Ishikawa (cell line): Measurements from ENCODE around the gene ZCCHC13.

Experiments
- CEBPB ChIP-seq: IDR thresholded peaks from 2 replicates; pipeline ENCODE4 v1.6.1; 2012
- EGR1 ChIP-seq: IDR thresholded peaks from 2 replicates; pipeline ENCODE4 v1.6.1; 2012
- EP300 ChIP-seq: IDR thresholded peaks from 2 replicates; pipeline ENCODE4 v1.6.1; 2012; ENCODE audit warnings: borderline replicate concordance
- FOXM1 ChIP-seq: IDR thresholded peaks from 2 replicates; pipeline ENCODE4 v1.6.1; 2012; ENCODE audit warnings: low read depth, borderline replicate concordance
- NFIC ChIP-seq: IDR thresholded peaks from 2 replicates; pipeline ENCODE4 v1.6.1; 2012
- RAD21 ChIP-seq: IDR thresholded peaks from 2 replicates; pipeline ENCODE4 v1.6.1; 2012; ENCODE audit warnings: low read depth
- REST ChIP-seq: IDR thresholded peaks from 2 replicates; pipeline ENCODE4 v1.6.1; 2012; ENCODE audit warnings: low read depth, mild to moderate bottlenecking
- TAF1 ChIP-seq: IDR thresholded peaks from 2 replicates; pipeline ENCODE4 v1.6.1; 2012; ENCODE audit warnings: low read depth, mild to moderate bottlenecking
- YY1 ChIP-seq: IDR thresholded peaks from 2 replicates; pipeline ENCODE4 v1.6.1; 2012; ENCODE audit warnings: low read depth
- ZBTB7A ChIP-seq: IDR thresholded peaks from 2 replicates; pipeline ENCODE4 v1.6.1; 2012; ENCODE audit warnings: low read depth
- TF ChIP-seq, protein P1 (sequence below): IDR thresholded peaks from 2 replicates; pipeline ENCODE4 v1.6.1; 2012
- TF ChIP-seq, protein P2 (sequence below): IDR thresholded peaks from 2 replicates; pipeline ENCODE4 v1.6.1; 2012

DNA sequence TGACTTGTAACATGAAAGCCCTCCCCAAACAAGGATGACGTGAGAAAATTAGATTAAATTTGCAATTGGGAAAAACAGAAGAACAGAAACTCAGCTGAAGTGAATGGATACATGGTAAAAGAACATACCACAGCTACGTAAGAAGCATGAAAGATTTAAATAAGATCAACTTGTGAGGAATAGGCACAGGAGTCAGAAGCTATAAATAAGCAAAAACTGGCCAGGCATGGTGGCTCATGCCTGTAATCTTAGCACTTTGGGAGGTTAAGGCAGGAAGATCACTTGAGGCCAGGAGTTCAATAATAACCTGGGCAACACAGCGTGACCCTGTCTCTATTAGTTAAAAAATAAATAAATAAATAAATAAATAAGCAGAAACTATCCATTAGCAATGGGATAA lies 33.6 kb upstream of the ZCCHC13 start:
- TF ChIP-seq NFIC (no peak), FOXM1 (no peak), YY1 (no peak), TAF1 (no peak), RAD21 (no peak), EP300 (no peak), REST (no peak), CEBPB (no peak), EGR1 (no peak), ZBTB7A (no peak)
- TF ChIP-seq, protein P1, sequence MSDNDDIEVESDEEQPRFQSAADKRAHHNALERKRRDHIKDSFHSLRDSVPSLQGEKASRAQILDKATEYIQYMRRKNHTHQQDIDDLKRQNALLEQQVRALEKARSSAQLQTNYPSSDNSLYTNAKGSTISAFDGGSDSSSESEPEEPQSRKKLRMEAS, result no peak
- TF ChIP-seq, protein P2, sequence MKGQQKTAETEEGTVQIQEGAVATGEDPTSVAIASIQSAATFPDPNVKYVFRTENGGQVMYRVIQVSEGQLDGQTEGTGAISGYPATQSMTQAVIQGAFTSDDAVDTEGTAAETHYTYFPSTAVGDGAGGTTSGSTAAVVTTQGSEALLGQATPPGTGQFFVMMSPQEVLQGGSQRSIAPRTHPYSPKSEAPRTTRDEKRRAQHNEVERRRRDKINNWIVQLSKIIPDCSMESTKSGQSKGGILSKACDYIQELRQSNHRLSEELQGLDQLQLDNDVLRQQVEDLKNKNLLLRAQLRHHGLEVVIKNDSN, result no peak
